DMS53 treated with DMSO at 0.1 percent for 48 hours (cell line): ENCODE results near the gene UNC13A.

Source experiments
- DNase-seq: peaks from one replicate; lab custom pipeline; 2025; ENCODE audit not compliant: unreplicated experiment; lab: John Stamatoyannopoulos, UW

UNC13A gene

DNA sequence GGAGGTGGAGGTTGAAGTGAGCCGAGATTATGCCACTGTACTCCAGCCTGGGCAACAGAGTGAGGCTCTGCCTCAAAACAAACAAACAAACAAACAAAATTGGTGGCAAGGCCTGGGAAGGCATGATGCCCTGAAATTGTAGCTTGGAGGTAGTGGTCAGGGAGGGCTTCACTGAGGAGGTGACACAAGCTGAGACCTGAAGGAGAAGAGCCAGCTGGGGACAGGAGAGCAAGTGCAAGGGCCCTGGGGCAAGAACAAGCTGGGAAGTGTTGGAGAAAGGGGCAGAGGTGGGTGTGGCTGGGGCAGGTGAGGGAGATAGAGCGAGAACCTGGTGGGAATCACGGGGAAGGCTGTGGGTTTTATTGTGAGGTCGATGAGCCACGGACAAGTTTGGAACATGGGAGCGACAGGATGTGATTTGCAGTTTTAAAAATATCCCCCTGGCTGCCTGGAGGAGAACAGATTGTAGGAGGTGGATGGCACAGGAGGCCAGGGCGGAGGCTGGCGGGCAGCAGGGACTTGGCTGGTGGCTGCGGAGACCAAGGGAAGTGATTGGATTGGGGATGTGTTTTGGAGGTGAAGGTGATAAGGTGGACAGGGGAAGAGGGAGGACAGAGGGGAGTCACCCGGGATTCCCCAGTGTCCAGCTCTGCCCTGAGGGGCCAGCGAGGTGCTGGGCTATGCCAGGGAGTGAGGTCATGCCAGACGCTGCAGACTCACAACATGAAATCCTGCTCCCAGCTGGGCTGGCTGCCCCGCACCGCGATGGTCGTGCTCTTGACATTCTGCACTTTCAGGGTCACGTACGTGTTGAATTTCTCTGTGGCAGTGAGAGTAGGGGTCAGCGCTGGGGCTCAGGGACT lies 14.0 kb downstream of the UNC13A start:
- DNase-seq = no peak

- DNase-seq = no peak
Observed at GRCh38 chr19:17671906-17672305, 16.2 kb downstream of the UNC13A start.

DNA sequence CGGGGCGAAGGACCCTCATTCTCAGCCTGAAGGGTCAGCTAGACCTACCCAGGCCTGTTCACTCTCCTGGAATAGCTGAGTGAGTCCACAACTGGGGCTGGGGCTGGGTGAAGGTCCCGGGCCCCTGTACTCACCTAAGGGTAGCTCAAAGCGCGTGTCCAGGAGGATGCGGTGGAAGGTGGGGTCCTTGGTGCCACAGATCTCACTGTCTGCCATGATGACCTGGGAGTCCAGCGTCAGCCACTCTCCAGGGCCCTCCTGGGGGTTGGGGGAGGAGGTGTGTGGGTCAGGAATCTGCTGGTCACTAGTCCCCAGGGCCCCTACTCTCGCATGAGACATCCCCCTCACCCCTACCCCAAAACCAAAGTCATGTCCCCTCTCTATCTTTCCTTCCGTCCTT lies 18.7 kb downstream of the UNC13A start:
- DNase-seq = no peak

DNA sequence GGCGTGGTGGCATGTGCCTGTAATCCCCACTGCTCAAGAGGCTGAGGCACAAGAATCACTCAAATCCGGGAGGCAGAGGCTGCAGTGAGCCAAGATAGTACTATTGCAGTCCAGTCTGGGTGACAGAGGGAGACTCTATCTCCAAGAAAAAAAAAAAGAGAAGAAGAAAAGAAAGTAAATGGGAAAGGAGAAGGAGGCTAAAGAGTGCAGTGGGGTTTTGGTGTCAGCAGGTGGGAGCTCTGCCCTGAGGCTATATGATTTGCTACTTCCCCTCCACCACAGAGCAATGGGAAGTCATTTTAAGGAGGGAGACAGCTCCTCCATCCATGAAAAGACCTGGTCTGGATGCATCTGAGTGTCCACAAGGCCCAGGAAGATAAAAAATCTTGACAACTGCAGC lies 23.1 kb downstream of the UNC13A start:
- no peak for DNase-seq

DNA sequence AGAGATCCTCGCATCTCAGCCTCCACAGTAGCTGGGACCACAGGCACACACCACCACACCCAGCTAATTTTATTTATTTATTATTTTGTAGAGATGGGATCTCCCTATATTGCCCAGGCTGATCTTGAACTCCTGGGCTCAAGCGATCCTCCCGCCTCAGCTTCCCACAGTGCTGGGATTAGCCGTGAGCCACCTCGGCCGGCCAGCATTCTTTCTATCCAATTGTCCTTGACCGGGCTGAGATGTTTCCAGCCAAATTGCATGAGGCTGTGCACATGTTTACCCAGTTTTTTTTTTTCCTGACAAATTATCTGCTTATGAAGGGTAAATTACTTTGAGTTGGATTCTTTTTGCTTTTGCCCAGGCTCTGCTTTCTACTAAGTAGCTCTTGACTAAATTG lies 28.2 kb downstream of the UNC13A start:
- no peak for DNase-seq

DNA sequence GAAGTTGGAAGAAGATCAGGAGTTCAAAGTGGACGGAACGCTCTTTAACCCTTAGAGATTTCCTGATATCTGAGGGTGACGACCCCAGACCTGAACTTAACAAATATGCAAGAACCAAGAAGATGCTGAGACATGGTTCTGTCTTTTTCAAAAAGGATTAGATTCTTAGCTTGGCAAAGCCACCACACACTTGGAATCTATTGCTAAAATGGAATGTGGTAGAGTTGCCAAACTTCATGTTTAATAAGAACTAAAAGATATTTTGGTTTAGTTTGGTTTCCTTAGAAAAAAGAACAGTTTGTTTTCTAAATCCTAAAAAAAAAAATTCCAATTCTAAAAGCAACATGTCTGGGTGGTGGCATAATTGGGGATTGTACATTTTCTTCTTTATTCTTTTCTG lies 29.5 kb downstream of the UNC13A start:
- DNase-seq = no peak

DNA sequence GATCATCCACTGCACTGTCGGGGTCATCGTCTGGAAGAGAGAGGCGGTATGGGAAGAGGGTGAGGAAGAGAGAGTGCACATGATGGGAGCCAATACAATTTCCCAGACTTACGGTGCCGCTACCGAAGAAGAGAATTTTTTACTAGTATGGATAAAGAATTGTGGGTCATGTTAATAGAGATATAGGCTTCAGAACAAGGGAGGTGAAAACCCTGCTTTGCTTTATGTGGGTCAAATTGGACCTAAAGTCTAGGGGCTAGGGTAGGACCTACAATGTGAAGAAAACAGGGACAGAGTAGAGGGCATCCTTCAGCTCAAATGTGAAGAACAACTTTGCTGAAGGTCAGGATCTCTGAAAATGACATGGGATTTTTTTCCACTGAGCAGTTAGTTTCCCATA lies 29.9 kb downstream of the UNC13A start:
- DNase-seq = no peak

DNA sequence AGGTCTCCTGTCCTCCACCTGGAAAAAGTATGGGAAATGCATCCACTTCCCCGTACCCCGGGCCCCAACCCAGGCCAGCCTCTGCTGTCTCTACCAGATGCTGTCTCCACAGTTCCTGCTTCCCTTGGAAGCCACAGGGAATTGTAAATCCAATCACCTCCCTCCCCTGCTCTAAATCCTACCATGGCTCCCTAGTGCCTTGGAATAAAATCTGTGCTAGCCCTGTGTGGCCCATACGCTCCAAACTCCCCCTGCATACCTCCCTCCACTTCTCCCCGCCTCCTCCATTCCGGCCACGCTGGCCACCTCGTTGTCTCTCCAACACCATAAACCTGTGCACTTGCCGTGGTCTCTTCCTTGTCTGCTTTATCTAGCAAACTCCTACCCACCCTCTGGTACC lies 31.2 kb downstream of the UNC13A start:
- no peak for DNase-seq

GRCh38 chr19:17655751-17656472 lies 32.2 kb downstream of the UNC13A start:
- DNase-seq = no peak

DNA sequence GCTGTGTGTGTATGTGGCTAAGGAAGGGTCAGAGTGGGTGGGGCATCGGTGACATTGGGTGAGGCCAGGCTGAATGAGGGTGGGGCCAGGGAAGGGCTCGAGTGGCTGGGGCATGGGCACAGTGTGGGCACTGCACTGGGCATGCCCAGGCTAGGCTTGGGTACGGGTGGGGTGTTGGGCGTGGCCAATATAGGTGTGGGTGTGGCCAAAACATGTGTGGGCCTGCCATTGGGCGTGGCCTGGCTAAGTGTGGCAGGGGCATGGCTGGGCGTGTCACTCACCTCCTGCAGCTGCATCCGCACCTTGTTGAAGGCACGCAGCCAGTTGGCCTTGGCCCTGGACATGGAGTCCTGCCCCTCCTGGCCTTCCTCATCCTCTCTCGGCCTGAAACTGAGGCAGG lies 33.2 kb downstream of the UNC13A start:
- DNase-seq = no peak

GRCh38 chr19:17652627-17653026 lies 35.5 kb downstream of the UNC13A start:
- no peak for DNase-seq

- DNase-seq = no peak
Observed at GRCh38 chr19:17648786-17649185, 39.4 kb downstream of the UNC13A start.

- DNase-seq = no peak
Observed at GRCh38 chr19:17648097-17648660, 40.0 kb downstream of the UNC13A start.

- DNase-seq = no peak
Observed at GRCh38 chr19:17647071-17648020, 40.8 kb downstream of the UNC13A start.

DNA sequence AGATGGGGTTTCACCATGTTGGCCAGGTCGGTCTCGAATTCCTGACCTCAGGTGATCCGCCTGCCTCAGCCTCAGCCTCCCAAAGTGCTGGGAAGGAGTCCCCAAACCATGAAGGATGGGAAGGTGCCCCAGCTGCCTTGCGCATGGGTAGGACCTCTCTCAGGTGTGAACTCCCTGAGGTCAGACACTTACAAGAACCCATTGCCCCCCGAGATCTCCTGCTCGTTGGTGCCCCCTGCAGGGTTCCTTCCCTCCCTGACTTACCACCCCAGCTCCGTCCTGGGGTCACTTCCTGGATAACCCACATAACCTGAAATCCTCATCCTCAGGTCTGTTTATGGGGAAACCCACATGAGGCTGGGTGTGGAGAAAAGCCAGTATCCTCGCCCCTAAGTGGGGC lies 41.7 kb downstream of the UNC13A start:
- DNase-seq = no peak

- no peak for DNase-seq
Observed at GRCh38 chr19:17645339-17645963, 42.7 kb downstream of the UNC13A start.

DNA sequence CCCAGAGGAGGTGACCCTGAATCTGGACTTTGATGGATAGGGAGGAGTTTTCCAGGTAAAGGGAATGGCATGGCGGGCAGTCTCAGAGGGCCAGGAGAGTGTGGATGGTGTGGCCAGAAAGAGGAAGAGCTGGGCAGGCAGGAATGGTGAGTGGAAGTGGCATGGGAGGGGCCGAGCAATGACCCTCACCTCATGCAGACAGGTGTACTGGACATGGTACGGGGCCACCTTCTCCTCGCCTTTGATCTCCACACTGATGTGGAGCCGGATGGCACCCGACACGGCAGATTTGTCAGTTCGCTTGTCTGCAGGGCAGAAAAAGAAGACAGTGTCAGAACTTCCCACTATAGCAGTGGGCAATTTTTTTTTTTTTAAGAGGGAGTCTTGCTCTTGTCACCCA lies 45.5 kb downstream of the UNC13A start:
- DNase-seq = no peak

DNA sequence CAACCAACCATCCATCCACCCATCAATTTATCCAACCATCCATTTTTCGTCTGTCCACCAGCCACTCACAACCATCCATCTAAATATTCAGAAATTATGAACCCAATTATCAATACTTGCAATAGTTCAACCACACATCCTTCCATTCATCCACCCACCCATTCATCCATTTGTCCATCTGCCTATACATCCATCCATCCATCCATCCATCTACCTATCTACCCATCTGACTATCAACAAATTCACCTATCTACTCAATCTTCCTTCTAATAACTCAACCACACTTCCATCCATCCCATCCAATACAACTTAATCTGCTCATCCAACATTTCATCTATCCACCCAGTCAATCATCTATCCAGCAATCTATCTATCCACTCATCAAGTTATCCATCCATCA lies 46.3 kb downstream of the UNC13A start:
- no peak for DNase-seq

DNA sequence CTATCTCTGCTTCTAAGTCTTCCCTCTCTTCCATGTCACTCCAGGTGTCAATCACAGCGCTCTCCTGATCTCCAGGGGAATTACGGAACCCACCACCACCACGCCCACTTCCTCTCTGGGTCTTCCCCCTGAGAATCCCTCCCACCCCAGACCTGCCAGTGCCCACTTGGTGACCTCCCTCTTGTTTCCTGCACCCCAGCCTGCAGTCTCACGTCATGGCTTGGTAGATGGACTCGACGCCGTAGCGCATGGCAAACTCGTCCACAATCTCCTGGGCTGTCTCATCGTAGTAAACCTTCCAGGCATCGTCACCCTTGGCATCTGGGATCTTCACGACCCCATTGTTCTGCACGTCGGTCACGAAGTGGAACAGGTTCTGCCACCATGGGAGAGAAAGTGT lies 47.0 kb downstream of the UNC13A start:
- DNase-seq = no peak

GRCh38 chr19:17633700-17634099 lies 54.5 kb downstream of the UNC13A start:
- no peak for DNase-seq

DNA sequence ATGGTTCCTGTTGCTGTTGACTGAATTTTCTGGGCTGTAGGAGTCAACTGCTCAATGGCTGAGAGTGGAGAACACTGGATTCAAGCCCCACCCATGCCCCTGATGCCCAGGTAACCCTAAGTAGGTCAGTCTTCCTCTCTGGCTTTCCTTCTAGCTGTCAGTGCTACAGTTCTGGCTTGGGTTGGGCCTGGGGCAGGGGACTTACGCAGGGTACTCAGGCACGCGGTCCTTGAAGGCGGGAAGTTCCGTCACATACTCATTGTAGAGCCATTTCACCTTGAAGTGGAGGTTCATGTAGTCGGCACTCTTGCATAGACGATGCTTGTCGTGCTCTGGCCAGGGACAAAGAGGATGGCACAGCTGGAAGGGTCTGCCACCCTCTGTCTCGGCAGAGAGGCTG lies 55.6 kb downstream of the UNC13A start:
- DNase-seq = no peak
